Measurements from ENCODE around the gene MB21D2. TPM values are rescaled to one million over a fixed set of nuclear protein-coding genes. Genes with fewer than 3 reads are reported as not detected.
A peak's percentile ranks its signal among the peaks of the same experiment; 100 is the strongest.

MB21D2 gene
- total RNA-seq, 1 donor from 2014 or later = 11.0 TPM

DNA sequence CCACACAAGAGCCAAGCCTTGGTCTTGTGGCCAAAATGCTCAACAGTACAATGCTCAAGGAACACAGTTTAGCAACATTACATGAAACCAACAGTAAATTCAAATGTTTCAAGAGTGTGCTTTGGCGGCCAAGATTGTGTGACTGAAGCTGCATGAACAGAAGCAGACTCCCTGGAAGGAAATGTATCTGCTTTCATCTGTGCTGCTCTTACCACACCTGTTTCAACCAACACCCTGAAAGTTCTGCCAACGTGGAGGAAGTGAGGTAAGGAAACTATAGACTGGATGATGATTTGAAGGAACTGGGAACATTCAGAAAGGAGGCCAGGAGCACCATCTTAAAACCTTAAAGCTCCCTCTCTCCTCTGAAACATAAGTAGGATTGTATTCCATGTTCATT lies 55.7 kb downstream of the MB21D2 start:
- DNase-seq (ENCODE audit: low read depth) = no peak
- Histone ChIP-seq H3K4me1 (ENCODE audit: insufficient read depth, low read length) (peaks cover 20% of the 10 kb centered on the region), H3K4me3 (ENCODE audit: insufficient read depth, low read depth, low read length) (no peak overlapping the region), H3K4me2 (ENCODE audit: low read length) (no peak overlapping the region), H3K27me3 (ENCODE audit: insufficient read depth, low read length) (no peaks in the 10 kb centered on the region), H3K27ac (ENCODE audit: low read depth, low read length) (no peak overlapping the region), H3K9ac (ENCODE audit: low read length) (no peak overlapping the region), H4K20me1 (ENCODE audit: insufficient read depth, low read length) (peaks cover 65% of the 10 kb centered on the region), H2AFZ (ENCODE audit: low read depth, low read length) (no peak overlapping the region), H3K79me2 (ENCODE audit: insufficient read depth, low read length) (peaks cover 97% of the 10 kb centered on the region), H3K9me3 (ENCODE audit: insufficient read depth, low read depth, low read length) (no peaks in the 10 kb centered on the region), H3K36me3 (ENCODE audit: insufficient read depth, low read length) (no peaks in the 10 kb centered on the region)
- TF ChIP-seq EZH2 (IDR thresholded peaks at IDR 0.05; ENCODE audit: insufficient read depth, low read length) = no peak
- TF ChIP-seq, protein P1, sequence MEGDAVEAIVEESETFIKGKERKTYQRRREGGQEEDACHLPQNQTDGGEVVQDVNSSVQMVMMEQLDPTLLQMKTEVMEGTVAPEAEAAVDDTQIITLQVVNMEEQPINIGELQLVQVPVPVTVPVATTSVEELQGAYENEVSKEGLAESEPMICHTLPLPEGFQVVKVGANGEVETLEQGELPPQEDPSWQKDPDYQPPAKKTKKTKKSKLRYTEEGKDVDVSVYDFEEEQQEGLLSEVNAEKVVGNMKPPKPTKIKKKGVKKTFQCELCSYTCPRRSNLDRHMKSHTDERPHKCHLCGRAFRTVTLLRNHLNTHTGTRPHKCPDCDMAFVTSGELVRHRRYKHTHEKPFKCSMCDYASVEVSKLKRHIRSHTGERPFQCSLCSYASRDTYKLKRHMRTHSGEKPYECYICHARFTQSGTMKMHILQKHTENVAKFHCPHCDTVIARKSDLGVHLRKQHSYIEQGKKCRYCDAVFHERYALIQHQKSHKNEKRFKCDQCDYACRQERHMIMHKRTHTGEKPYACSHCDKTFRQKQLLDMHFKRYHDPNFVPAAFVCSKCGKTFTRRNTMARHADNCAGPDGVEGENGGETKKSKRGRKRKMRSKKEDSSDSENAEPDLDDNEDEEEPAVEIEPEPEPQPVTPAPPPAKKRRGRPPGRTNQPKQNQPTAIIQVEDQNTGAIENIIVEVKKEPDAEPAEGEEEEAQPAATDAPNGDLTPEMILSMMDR (IDR thresholded peaks at IDR 0.05; ENCODE audit: insufficient read depth, low read depth, low read length) = no peak
- no peak overlapping the region for H3K4me3 Mint-ChIP-seq (ENCODE audit: unreplicated experiment)
- H3K4me1 Mint-ChIP-seq (ENCODE audit: low read depth, unreplicated experiment) = peaks cover 35% of the 10 kb centered on the region
- peaks cover 4% of the 10 kb centered on the region for H3K36me3 Mint-ChIP-seq (ENCODE audit: low read depth, unreplicated experiment)
- FAIRE-seq = no peak
- no peaks in the 10 kb centered on the region for H3K9me3 Mint-ChIP-seq (ENCODE audit: unreplicated experiment)
- no peaks in the 10 kb centered on the region for H3K27me3 Mint-ChIP-seq (ENCODE audit: low read depth, unreplicated experiment)
- no peak overlapping the region for H3K27ac Mint-ChIP-seq (ENCODE audit: unreplicated experiment)

DNA sequence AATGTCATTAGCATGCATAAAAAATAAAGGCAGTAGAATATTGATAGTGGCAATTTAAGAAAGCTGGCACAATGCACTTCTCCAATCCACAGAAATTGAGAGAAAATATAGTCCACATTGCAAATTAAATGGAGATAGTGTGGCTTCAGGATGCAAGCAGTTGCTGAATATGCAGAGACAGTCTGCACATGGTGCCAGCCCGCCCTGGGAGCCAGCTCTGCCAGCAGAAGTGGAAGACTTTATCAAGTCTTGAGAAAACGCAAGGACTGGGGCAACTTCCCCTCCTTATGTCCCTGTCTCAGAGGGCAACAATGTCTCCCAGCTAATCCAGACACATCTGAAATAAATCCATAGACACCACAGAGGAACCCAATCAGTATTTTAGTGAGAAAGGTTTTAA lies 57.2 kb downstream of the MB21D2 start:
- H3K4me3 Mint-ChIP-seq (ENCODE audit: unreplicated experiment) = no peak overlapping the region
- Histone ChIP-seq H3K36me3 (ENCODE audit: insufficient read depth, low read length) (no peaks in the 10 kb centered on the region), H3K4me3 (ENCODE audit: insufficient read depth, low read depth, low read length) (no peak overlapping the region), H2AFZ (ENCODE audit: low read depth, low read length) (no peak overlapping the region), H3K27me3 (ENCODE audit: insufficient read depth, low read length) (no peaks in the 10 kb centered on the region), H3K9ac (ENCODE audit: low read length) (no peak overlapping the region), H3K79me2 (ENCODE audit: insufficient read depth, low read length) (peaks cover 94% of the 10 kb centered on the region), H3K4me2 (ENCODE audit: low read length) (no peak overlapping the region), H3K9me3 (ENCODE audit: insufficient read depth, low read depth, low read length) (no peaks in the 10 kb centered on the region), H3K27ac (ENCODE audit: low read depth, low read length) (no peak overlapping the region), H4K20me1 (ENCODE audit: insufficient read depth, low read length) (peaks cover 71% of the 10 kb centered on the region), H3K4me1 (ENCODE audit: insufficient read depth, low read length) (peaks cover 17% of the 10 kb centered on the region)
- DNase-seq (ENCODE audit: low read depth) = no peak
- H3K9me3 Mint-ChIP-seq (ENCODE audit: unreplicated experiment) = no peaks in the 10 kb centered on the region
- FAIRE-seq = no peak
- H3K4me1 Mint-ChIP-seq (ENCODE audit: low read depth, unreplicated experiment) = peaks cover 28% of the 10 kb centered on the region
- H3K27me3 Mint-ChIP-seq (ENCODE audit: low read depth, unreplicated experiment) = no peaks in the 10 kb centered on the region
- peaks cover 4% of the 10 kb centered on the region for H3K36me3 Mint-ChIP-seq (ENCODE audit: low read depth, unreplicated experiment)
- TF ChIP-seq EZH2 (IDR thresholded peaks at IDR 0.05; ENCODE audit: insufficient read depth, low read length) = no peak
- TF ChIP-seq, protein P1 (IDR thresholded peaks at IDR 0.05; ENCODE audit: insufficient read depth, low read depth, low read length) = no peak
- H3K27ac Mint-ChIP-seq (ENCODE audit: unreplicated experiment) = no peak overlapping the region

DNA sequence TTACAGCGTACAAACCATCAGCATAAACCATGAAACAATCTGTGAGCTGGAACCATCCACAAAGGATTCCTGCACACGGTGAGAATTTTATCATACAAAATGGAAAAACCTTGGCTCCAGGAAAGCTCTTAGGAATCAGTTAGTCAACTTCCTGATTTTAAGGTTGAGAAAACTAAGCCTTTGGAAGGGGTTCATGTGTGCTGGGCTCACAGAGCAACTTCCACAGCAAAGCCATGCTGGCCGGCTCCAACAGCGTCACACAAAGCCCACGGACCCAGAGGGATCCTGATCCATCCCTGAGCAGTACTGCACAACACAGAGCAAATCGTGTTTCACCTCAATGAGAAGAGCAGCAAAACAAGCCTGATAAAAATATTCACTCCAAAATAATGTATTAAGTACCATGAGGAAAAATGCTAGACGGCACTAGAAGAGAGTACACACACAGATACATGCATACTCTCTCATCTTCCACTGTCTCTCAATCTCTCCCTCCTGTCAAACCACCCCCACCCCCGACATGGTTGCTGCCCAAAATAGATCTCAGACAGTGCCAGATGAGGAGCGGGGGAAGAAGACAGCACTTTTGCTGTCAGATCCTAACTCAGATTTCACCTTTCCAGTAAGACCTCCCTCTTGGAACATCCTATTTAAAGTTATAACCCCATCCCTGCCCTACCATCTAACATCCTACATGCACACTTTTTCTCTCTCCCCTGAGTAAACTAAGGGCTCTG lies 58.6 kb downstream of the MB21D2 start:
- H4K20me1 ChIP-seq (ENCODE audit: insufficient read depth, low read length) = peaks cover 66% of the 10 kb centered on the region
- Mint-ChIP-seq H3K36me3 (ENCODE audit: low read depth, unreplicated experiment) (peaks cover 10% of the 10 kb centered on the region), H3K27me3 (ENCODE audit: low read depth, unreplicated experiment) (no peaks in the 10 kb centered on the region), H3K4me3 (ENCODE audit: unreplicated experiment) (no peak overlapping the region), H3K4me1 (ENCODE audit: low read depth, unreplicated experiment) (peaks cover 20% of the 10 kb centered on the region), H3K27ac (ENCODE audit: unreplicated experiment) (peak overlapping the region; percentile 28), H3K9me3 (ENCODE audit: unreplicated experiment) (peaks cover under 1% of the 10 kb centered on the region)
- H3K27ac ChIP-seq (ENCODE audit: low read depth, low read length) = no peak overlapping the region
- DNase-seq (ENCODE audit: low read depth) = no peak
- H3K4me1 ChIP-seq (ENCODE audit: insufficient read depth, low read length) = peaks cover 17% of the 10 kb centered on the region
- no peak overlapping the region for H3K9ac ChIP-seq (ENCODE audit: low read length)
- H3K27me3 ChIP-seq (ENCODE audit: insufficient read depth, low read length) = no peaks in the 10 kb centered on the region
- H3K36me3 ChIP-seq (ENCODE audit: insufficient read depth, low read length) = no peaks in the 10 kb centered on the region
- TF ChIP-seq, protein P1 (IDR thresholded peaks at IDR 0.05; ENCODE audit: insufficient read depth, low read depth, low read length) = no peak
- no peak for TF ChIP-seq EZH2 (IDR thresholded peaks at IDR 0.05; ENCODE audit: insufficient read depth, low read length)
- H3K4me2 ChIP-seq (ENCODE audit: low read length) = peak overlapping the region; percentile 14
- H3K79me2 ChIP-seq (ENCODE audit: insufficient read depth, low read length) = peaks cover 94% of the 10 kb centered on the region
- H3K9me3 ChIP-seq (ENCODE audit: insufficient read depth, low read depth, low read length) = no peaks in the 10 kb centered on the region
- FAIRE-seq = no peak
- no peak overlapping the region for H3K4me3 ChIP-seq (ENCODE audit: insufficient read depth, low read depth, low read length)
- no peak overlapping the region for H2AFZ ChIP-seq (ENCODE audit: low read depth, low read length)
